Gastrocnemius medialis (tissue), 4 donors: ENCODE data around the gene APOL3. TPM values are rescaled to one million over a fixed set of nuclear protein-coding genes. Genes with fewer than 3 reads are reported as not detected.
"Not testable (repeated sequence)": the region's sequence is repeated elsewhere in the genome, so short reads cannot be mapped to it uniquely, and the experiment has no call there.

ENCODE experiments used
- ATAC-seq, 2 donors: fragments of 150-250 bp; one replicate each; pipeline ENCODE4 v1.9.1; 2016
- DNase-seq, 2 donors: peaks; one replicate each; pipeline ENCODE4 v3.0.0-alpha.2; 2019
- H3K27ac ChIP-seq, 4 donors: fragments of 200-600 bp; sonication (generic); 1 replicate in 1 of 4; 2 replicates in 3 of 4; pipeline ENCODE4 v1.5.1; 2016 to 2018; ENCODE audit warnings: mild to moderate bottlenecking in 2 of 4, moderate library complexity in 1 of 4
- H3K27me3 ChIP-seq, 3 donors: fragments of 200-600 bp; sonication (generic) in 2 of 3; 1 replicate in 1 of 3; 2 replicates in 2 of 3; pipeline versions ENCODE4 v1.5.1 to v1.6.0; 2016 to 2019; ENCODE audit warnings: mild to moderate bottlenecking in 1 of 3, moderate library complexity in 1 of 3
- H3K36me3 ChIP-seq, 2 donors: fragments of 200-600 bp; sonication (generic) in 1 of 2; one replicate each; pipeline ENCODE4 v1.5.1; 2017 to 2018
- H3K4me1 ChIP-seq, 2 donors: fragments of 200-600 bp; sonication (generic) in 1 of 2; one replicate each; pipeline ENCODE4 v1.5.1; 2016 to 2017; ENCODE audit warnings: mild to moderate bottlenecking in 2 of 2
- H3K4me3 ChIP-seq, 4 donors: fragments of 200-600 bp; sonication (generic) in 3 of 4; 1 replicate in 1 of 4; 2 replicates in 3 of 4; pipeline ENCODE4 v1.5.1; 2016 to 2019; ENCODE audit warnings: mild to moderate bottlenecking in 2 of 4
- H3K9me3 ChIP-seq, 3 donors: fragments of 200-600 bp; sonication (generic) in 2 of 3; 1 replicate in 1 of 3; 2 replicates in 2 of 3; pipeline ENCODE4 v1.5.1; 2016 to 2019
- CTCF ChIP-seq, 5 experiments: fragments of 450-650 bp in 3 of 5; fragments of 200-600 bp in 2 of 5; sonication (generic) in 2 of 5; IDR thresholded peaks in 4 of 5; conservative IDR thresholded peaks in 1 of 5; 1 replicate in 4 of 5; 2 replicates in 1 of 5; pipeline ENCODE4 v1.5.1; 2016 to 2019; ENCODE audit warnings: antibody characterized with exemption in 5 of 5, mild to moderate bottlenecking in 3 of 5, moderate library complexity in 3 of 5
- POLR2A ChIP-seq, 2 donors: fragments of 450-650 bp; IDR thresholded peaks; one replicate each; pipeline ENCODE4 v1.6.1; 2017; ENCODE audit warnings: antibody characterized with exemption in 2 of 2, mild to moderate bottlenecking in 2 of 2, moderate library complexity in 2 of 2
- in situ Hi-C, 4 donors: fragments of 200-750 bp; cut with MboI; loops; one replicate each; pipeline versions ENCODE4 v1.15.0 to v1.8.0; 2017; ENCODE audit warnings: low sequenced_read_pairs in 4 of 4
- intact Hi-C: fragments of 100-400 bp; cut with DNase I; formaldehyde crosslinking; loops from one replicate; pipeline ENCODE4 v1.15.1; 2023; ENCODE audit warnings: low total_unique reads
- total RNA-seq, 4 donors: library from RNA; depleted of rRNA; stranded (reverse); fragments of >200 nt; gene quantifications; one replicate each; pipeline versions ENCODE4 v1.1.0 to v1.2.3, GENCODE V29; 2016

APOL3 gene
- total RNA-seq, 4 donors from 2014 or later = 16.6 to 23.4 (median 19.3) TPM

GRCh38 chr22:36097880-36098279 is 62.7 kb downstream of the APOL3 start:
- Histone ChIP-seq H3K27me3 (no peaks in the 10 kb centered on the region), H3K9me3 (no peaks in the 10 kb centered on the region), H3K4me3 (no peak overlapping the region), H3K27ac (no peak overlapping the region), H3K36me3 (no peaks in the 10 kb centered on the region), H3K4me1 (no peaks in the 10 kb centered on the region)
- no peak for TF ChIP-seq CTCF (IDR thresholded peaks at IDR 0.05 in 4 of 5, conservative IDR thresholded peaks at IDR 0.05 in 1 of 5)
- no peak for TF ChIP-seq POLR2A (IDR thresholded peaks at IDR 0.05)
- in situ Hi-C loops = no loop called here
- no peak for DNase-seq
- no peak for ATAC-seq
- intact Hi-C loops = no loop called here

GRCh38 chr22:36090772-36091171 is 69.8 kb downstream of the APOL3 start:
- H3K4me1 ChIP-seq, H3K36me3 ChIP-seq, H3K9me3 ChIP-seq, ATAC-seq, H3K27me3 ChIP-seq, in situ Hi-C loops, intact Hi-C loops, DNase-seq, H3K4me3 ChIP-seq, H3K27ac ChIP-seq: not testable (repeated sequence)

Other genes with a start within 250 kb of the APOL3 start
- 10 to 100 TPM; 26.0 to 32.1 (median 28.6) TPM for gene RBFOX2, start 131.9 kb downstream of the APOL3 start, total RNA-seq
- gene APOL4, start 41.1 kb upstream of the APOL3 start, total RNA-seq = 1 to 10 TPM in 3 of 4 donors, not detected in 1; 1.5 to 2.3 (median 2.0) TPM
- 10 to 100 TPM in 3 of 4 donors, 1 to 10 TPM in 1; 8.7 to 25.5 (median 20.9) TPM for gene APOL2, start 78.8 kb upstream of the APOL3 start, total RNA-seq
- gene APOL1, start 92.4 kb upstream of the APOL3 start, total RNA-seq = 10 to 100 TPM in 1 of 4 donors, 1 to 10 TPM in 2, under 1 TPM in 1; 0.87 to 11.1 (median 6.2) TPM
- 100 to 1,000 TPM in 3 of 4 donors, 10 to 100 TPM in 1; 38.9 to 115 (median 104) TPM for gene MYH9, start 227.2 kb upstream of the APOL3 start, total RNA-seq